Endothelial cell of umbilical vein (primary cell): Measurements from ENCODE around the gene HP1BP3.

Source experiments
- CTCF ChIP-seq, 2 donors: IDR thresholded peaks; 1 replicate in 1 of 2; 2 replicates in 1 of 2; pipeline ENCODE4 v1.5.1; 2011; ENCODE audit warnings: low read length in 2 of 2, mild to moderate bottlenecking in 2 of 2, moderate library complexity in 2 of 2, control low read depth in 1 of 2, inconsistent platforms in 1 of 2, low read depth in 1 of 2; ENCODE audit not compliant: insufficient read depth in 1 of 2; ENCODE audit errors: extremely low read depth in 1 of 2
- EZH2 ChIP-seq: IDR thresholded peaks from 2 replicates; pipeline ENCODE4 v1.6.1; 2012; ENCODE audit warnings: borderline replicate concordance, low read depth, mild to moderate bottlenecking, moderate library complexity, low read length, inconsistent platforms; ENCODE audit not compliant: severe bottlenecking
- POLR2A ChIP-seq: IDR thresholded peaks from 2 replicates; pipeline ENCODE4 v1.6.1; 2012; ENCODE audit warnings: low read depth, mild to moderate bottlenecking, control low read depth, low read length

GRCh38 chr1:20787029-20787839, at the start of gene HP1BP3:
- TF ChIP-seq CTCF (IDR thresholded peaks at IDR 0.05; ENCODE audit: extremely low read depth in 1 of 2, insufficient read depth in 1 of 2, low read depth in 1 of 2, low read length in 2 of 2) (no peak), POLR2A (peak; percentile 84), EZH2 (no peak)
